Heart right ventricle (tissue), 16 donors: Measurements from ENCODE around the gene SRC. TPM values are rescaled to one million over a fixed set of nuclear protein-coding genes. Genes with fewer than 3 reads are reported as not detected.

Experiments used
- ATAC-seq, 8 donors: fragments of 200-7000 bp; cut with Tn5 transposase; one replicate each; pipeline ENCODE4 v1.9.1; 2020; ENCODE audit warnings: mild to moderate bottlenecking in 8 of 8, moderate library complexity in 8 of 8, moderate number of reproducible peaks in 1 of 8
- DNase-seq, 2 donors: peaks; one replicate each; pipeline ENCODE4 v3.0.0-alpha.2; 2020
- H3K27ac ChIP-seq, 10 donors: fragments of 200-600 bp; sonication (generic) in 2 of 10; one replicate each; pipeline versions ENCODE4 v1.5.0 to v1.8.0; 2020 to 2022; ENCODE audit warnings: mild to moderate bottlenecking in 3 of 10
- H3K27me3 ChIP-seq, 7 donors: fragments of 200-600 bp; one replicate each; pipeline ENCODE4 v1.8.0; 2021 to 2022; ENCODE audit warnings: mild to moderate bottlenecking in 2 of 7
- H3K36me3 ChIP-seq, 9 donors: fragments of 200-600 bp; sonication (generic) in 1 of 9; one replicate each; pipeline versions ENCODE4 v1.5.0 to v1.8.0; 2020 to 2022; ENCODE audit warnings: mild to moderate bottlenecking in 2 of 9
- H3K4me1 ChIP-seq, 9 donors: fragments of 200-600 bp; sonication (generic) in 1 of 9; one replicate each; pipeline versions ENCODE4 v1.5.0 to v1.8.0; 2020 to 2022; ENCODE audit warnings: mild to moderate bottlenecking in 4 of 9
- H3K4me3 ChIP-seq, 10 donors: fragments of 200-600 bp; sonication (generic) in 2 of 10; one replicate each; pipeline versions ENCODE4 v1.5.0 to v1.8.0; 2020 to 2022; ENCODE audit warnings: mild to moderate bottlenecking in 7 of 10, moderate library complexity in 2 of 10
- H3K9me3 ChIP-seq, 11 donors: fragments of 200-600 bp in 10 of 11; sonication (generic) in 2 of 11; one replicate each; pipeline versions ENCODE4 v1.5.0 to v1.8.0; 2013 to 2022; ENCODE audit warnings: mild to moderate bottlenecking in 2 of 11, control low read depth in 1 of 11, moderate library complexity in 1 of 11
- WGBS, 2 donors: extraction: QIAGEN DNeasy Blood & Tissue Kit; methylation state at CpG; one replicate each; pipeline ENCODE4 v1.1.7; 2013; ENCODE audit warnings: inconsistent platforms in 1 of 2; 5-methylcytosine and 5-hydroxymethylcytosine counted together
- intact Hi-C, 10 donors: fragments of 100-400 bp; cut with DNase I; formaldehyde crosslinking; loops; one replicate each; pipeline versions ENCODE4 v1.11.1 to v1.14.2; 2022
- polyA plus RNA-seq, 2 donors: library from polyadenylated mRNA; stranded (reverse); fragments of 200-250 nt; gene quantifications; one replicate each; pipeline ENCODE4 v1.2.3, GENCODE V29; 2013
- total RNA-seq, 10 donors: library from RNA; stranded (reverse); fragmentation: NEBNext Ultra II Directional in 3 of 10; extraction: Animal tissue kit (Norgen Biotek cat#: 25700) in 3 of 10; gene quantifications; one replicate each; pipeline versions ENCODE4 v1.2.1 to v1.2.4, GENCODE V29; 2021 to 2023
- TF ChIP-seq, protein P1 (sequence below), 9 donors: fragments of 200-600 bp; sonication (generic) in 2 of 9; IDR thresholded peaks; one replicate each; pipeline versions ENCODE4 v1.5.0 to v1.8.0; 2021 to 2022; ENCODE audit warnings: antibody characterized with exemption in 9 of 9, mild to moderate bottlenecking in 5 of 9, moderate library complexity in 1 of 9
- donor health status: Arrhythmogenic right ventricular cardiomyopathy.
- donor health status: ischemic (EF 13 %, LVEDD 7.1; RV severe dilation, severe dysfunction).
- donor health status: healthy with polysubstance abuse.
- donor health status: DM: no; HTN: yes; CAD: no.
- donor health status: DM: no; HTN: no; CAD: no.
- donor health status: ischemic (EF 25% LVEDD 6.9; RV normal size, moderate dysfunction).
- donor health status: ischemic (EF 25% LVEDD 5.7; RV mildly dilated, moderate dysfunction).
- donor health status: healthy.
- donor health status: DM: yes; HTN: yes; CAD: no.
- donor health status: Ischemic cardiomyopathy.
- donor health status: ischemic (EF 35%, LVEDD 5.7; RV mildly dilated, moderate dysfunction).
- donor health status: nonischemic (EF 11% LVEDD 7.7; RV severe dilation, severe dysfunction).
- donor health status: DM: yes; HTN: yes; CAD: no.
- donor health status: PGD.
- donor health status: ischemic (EF 29% LVEDD 5.4; RV normal size, mild dysfunction).
- donor health status: nonischemic (EF 23%, LVEDD 6.1; RV moderate dilation, normal function).

The SRC gene
- total and polyA plus RNA-seq, 12 donors: 1.9 to 10.8 (median 4.2) TPM

DNA sequence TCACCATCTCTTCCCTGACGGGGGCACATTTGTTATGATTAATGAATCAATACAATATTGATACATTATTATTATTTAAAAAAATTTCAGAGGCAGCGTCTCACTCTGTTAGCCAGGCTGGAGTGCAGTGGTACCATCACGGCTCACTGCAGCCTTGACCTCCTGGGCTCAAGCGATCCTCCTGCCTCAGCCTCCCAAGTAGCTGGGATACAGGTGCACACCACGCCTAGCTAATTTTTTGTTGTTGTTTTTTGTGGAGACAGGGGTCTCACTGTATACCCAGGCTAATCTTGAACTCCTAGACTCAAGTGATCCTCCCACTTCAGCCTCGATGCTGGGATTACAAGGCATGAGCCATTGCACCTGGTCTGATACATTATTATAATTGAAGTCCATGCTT is 4.9 kb upstream of the SRC start:
- DNase-seq: no peak
- 93% methylated on average over 6 of the region's 6 CpGs for WGBS, 2 donors
- TF ChIP-seq, protein P1, sequence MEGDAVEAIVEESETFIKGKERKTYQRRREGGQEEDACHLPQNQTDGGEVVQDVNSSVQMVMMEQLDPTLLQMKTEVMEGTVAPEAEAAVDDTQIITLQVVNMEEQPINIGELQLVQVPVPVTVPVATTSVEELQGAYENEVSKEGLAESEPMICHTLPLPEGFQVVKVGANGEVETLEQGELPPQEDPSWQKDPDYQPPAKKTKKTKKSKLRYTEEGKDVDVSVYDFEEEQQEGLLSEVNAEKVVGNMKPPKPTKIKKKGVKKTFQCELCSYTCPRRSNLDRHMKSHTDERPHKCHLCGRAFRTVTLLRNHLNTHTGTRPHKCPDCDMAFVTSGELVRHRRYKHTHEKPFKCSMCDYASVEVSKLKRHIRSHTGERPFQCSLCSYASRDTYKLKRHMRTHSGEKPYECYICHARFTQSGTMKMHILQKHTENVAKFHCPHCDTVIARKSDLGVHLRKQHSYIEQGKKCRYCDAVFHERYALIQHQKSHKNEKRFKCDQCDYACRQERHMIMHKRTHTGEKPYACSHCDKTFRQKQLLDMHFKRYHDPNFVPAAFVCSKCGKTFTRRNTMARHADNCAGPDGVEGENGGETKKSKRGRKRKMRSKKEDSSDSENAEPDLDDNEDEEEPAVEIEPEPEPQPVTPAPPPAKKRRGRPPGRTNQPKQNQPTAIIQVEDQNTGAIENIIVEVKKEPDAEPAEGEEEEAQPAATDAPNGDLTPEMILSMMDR (IDR thresholded peaks at IDR 0.05): no peak
- H3K4me3 ChIP-seq: no peak overlapping the region
- H3K27me3 ChIP-seq: peaks cover 0 to 10% (median 0%) of the 10 kb centered on the region in 7 donors
- no peaks in the 10 kb centered on the region for H3K36me3 ChIP-seq
- H3K4me1 ChIP-seq: peaks cover 0 to 25% (median 11%) of the 10 kb centered on the region in 9 donors
- no peak for ATAC-seq
- no peak overlapping the region for H3K27ac ChIP-seq
- intact Hi-C loops: no loop called here
- H3K9me3 ChIP-seq: no peaks in the 10 kb centered on the region

DNA sequence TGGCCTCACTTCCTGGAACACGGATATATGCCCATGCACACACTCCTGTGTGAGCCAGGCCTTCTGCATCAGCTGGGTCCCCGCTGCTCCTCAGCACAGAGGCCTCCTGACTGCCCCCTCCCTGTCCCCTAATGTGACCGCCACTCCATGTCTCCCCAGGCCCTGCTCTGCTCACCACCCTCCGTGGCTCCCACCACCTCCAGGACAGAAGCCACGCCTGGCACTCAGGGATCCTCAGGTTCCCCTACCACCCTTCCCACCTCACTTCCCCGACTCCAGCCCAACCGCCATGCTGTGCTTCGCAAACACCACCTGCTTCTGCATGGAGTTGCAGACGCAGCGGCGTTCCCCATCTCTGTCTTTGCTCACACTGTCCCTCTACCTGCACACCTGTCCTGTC is 4.3 kb upstream of the SRC start:
- peaks cover 0 to 22% (median 8%) of the 10 kb centered on the region in 9 donors for H3K4me1 ChIP-seq
- TF ChIP-seq, protein P1 (IDR thresholded peaks at IDR 0.05): no peak
- H3K27ac ChIP-seq: no peak overlapping the region
- intact Hi-C loops: no loop called here
- DNase-seq (no peak), ATAC-seq (no peak)
- 92 to 94% methylated on average over 11 of the region's 11 CpGs for WGBS, 2 donors
- H3K4me3 ChIP-seq: no peak overlapping the region
- peaks cover 0 to 14% (median 0%) of the 10 kb centered on the region in 7 donors for H3K27me3 ChIP-seq
- no peaks in the 10 kb centered on the region for H3K36me3 ChIP-seq
- no peaks in the 10 kb centered on the region for H3K9me3 ChIP-seq

DNA sequence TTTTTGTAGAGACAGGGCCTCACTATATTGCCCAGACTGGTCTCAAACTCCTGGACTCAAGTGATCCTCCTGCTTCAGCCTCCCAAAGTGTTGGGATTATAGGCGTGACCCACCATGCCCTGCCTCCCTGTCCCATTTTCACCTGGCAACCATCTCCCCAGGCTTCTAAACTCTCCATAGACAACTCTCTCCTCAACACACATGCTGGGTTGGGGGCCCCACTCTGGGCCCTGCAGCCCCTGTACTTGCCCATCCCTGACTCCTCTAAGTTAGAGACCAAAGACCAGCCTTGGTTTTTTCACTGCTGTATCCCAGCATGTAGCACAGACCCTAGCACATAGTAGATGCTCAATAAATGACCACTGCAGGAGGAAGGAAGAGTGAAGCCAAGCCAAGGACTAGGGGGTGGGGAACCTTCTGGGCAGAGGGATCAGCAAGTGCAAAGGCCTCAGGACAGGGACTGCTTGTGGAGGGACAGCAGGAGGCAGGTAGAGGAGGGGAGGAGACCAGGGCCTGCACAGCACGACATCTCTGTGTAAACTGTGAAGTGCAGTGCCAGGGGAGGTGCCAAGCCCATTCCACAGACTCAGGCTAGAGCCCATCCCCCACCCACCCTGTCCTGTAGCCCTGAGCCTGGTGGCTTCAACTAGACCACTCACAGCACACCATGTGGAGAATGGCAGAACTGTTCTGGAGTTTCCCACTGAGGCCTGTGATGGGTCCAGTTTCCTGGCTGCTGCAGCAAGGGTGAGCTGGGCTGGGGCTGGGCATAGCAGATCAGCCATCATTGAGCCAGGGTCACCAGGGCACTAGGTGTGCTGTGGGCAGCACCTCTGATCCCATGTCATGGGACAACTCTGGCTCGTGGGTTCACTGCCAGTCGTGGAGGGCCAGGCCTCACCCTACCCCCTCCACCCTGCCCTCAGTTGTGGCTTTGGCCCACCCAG is 3.4 kb upstream of the SRC start:
- Histone ChIP-seq H3K4me3 (no peak overlapping the region), H3K36me3 (no peaks in the 10 kb centered on the region), H3K27ac (no peak overlapping the region), H3K9me3 (no peaks in the 10 kb centered on the region), H3K27me3 (peaks cover 0 to 22% (median 0%) of the 10 kb centered on the region in 7 donors), H3K4me1 (peaks cover 0 to 22% (median 9%) of the 10 kb centered on the region in 9 donors)
- no peak for ATAC-seq
- TF ChIP-seq, protein P1 (IDR thresholded peaks at IDR 0.05): no peak
- intact Hi-C loops: no loop called here
- WGBS, 2 donors: 85 to 87% methylated on average over 4 of the region's 4 CpGs
- DNase-seq: no peak

DNA sequence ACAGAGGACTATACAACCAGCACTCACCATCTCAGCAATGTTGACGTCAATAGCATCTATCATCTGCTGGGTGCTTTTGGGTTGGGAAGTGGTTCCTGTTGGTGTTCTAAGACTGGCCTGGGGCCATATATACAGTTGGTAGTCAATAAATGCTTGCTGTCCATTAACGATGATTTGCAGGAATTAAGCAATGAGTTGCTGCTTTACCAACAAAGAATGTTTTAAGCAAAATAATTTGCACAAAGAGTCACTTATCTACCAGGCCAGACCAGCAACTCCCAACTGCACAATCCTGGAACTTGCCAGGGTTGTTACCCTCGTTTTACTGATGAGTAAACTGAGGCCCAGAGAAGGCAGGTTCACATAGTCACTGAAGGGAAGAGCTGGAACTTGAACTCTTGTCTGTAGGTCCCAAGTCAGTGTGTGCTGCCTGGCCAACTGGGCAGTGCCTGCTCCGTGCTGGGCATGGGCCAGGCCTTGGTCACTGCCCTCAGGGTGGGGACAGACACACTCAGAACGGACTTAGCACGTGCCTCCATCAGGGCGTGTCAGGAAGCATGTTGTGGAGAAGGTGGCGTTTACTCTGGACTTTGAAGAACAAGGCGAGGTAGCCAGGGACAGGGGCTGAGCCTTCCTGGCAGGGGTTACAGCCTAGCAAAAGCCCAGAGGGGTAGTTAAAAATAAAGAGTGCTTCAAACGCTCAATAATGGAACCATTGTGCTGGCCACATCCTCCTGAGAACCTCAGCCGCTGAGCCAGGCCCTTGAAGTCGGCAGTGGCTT is 2.5 kb upstream of the SRC start:
- H3K36me3 ChIP-seq: no peaks in the 10 kb centered on the region
- TF ChIP-seq, protein P1 (IDR thresholded peaks at IDR 0.05): no peak
- ATAC-seq (no peak), DNase-seq (no peak)
- no peaks in the 10 kb centered on the region for H3K9me3 ChIP-seq
- H3K4me3 ChIP-seq: no peak overlapping the region
- peaks cover 0 to 22% (median 0%) of the 10 kb centered on the region in 7 donors for H3K27me3 ChIP-seq
- WGBS, 2 donors: 67 to 73% methylated on average over 12 of the region's 12 CpGs
- intact Hi-C loops: no loop called here
- H3K27ac ChIP-seq: no peak overlapping the region
- peaks cover 0 to 25% (median 9%) of the 10 kb centered on the region in 9 donors for H3K4me1 ChIP-seq
